K562 (cell line): ENCODE results near the gene NDUFA3. TPM values are rescaled to one million over a fixed set of nuclear protein-coding genes. Genes with fewer than 3 reads are reported as not detected.

Experiments used
- BACH1 ChIP-seq: fragments of 200-800 bp; sonication (Bioruptor generic); IDR thresholded peaks from 2 replicates; pipeline ENCODE4 v1.6.1; 2016; ENCODE audit warnings: missing genetic modification characterization, missing compliant biosample characterization
- GTF2E2 ChIP-seq: fragments of 200-800 bp; sonication (Bioruptor generic); IDR thresholded peaks from 2 replicates; pipeline ENCODE4 v1.6.1; 2016; ENCODE audit warnings: missing genetic modification characterization, missing compliant biosample characterization
- HDAC2 ChIP-seq: fragments of 450-650 bp; IDR thresholded peaks from 2 replicates; pipeline ENCODE4 v1.6.1; 2016; ENCODE audit warnings: mild to moderate bottlenecking
- LARP7 ChIP-seq: fragments of 450-650 bp; IDR thresholded peaks from 2 replicates; pipeline ENCODE4 v1.6.1; 2016
- MYNN ChIP-seq, 2 experiments: sonication (generic); formaldehyde crosslinking in 1 of 2; IDR thresholded peaks; 2 replicates each; pipeline versions ENCODE4 v1.5.0 to v1.6.1; 2016 to 2020; ENCODE audit warnings: antibody characterized with exemption in 1 of 2, missing genetic modification reagents in 1 of 2
- PHF8 ChIP-seq: fragments of 200-600 bp; sonication (generic); IDR thresholded peaks from 2 replicates; pipeline ENCODE4 v1.6.1; 2012; ENCODE audit warnings: mixed run types, mild to moderate bottlenecking, inconsistent platforms, low read length, moderate library complexity, borderline replicate concordance
- POLR3A ChIP-seq: IDR thresholded peaks from 2 replicates; pipeline ENCODE4 v1.6.1; 2011; ENCODE audit warnings: borderline replicate concordance, mild to moderate bottlenecking, moderate library complexity; ENCODE audit not compliant: insufficient read length, insufficient read depth; ENCODE audit errors: extremely low read depth
- SMAD3 ChIP-seq: fragments of 450-650 bp; formaldehyde crosslinking; conservative IDR thresholded peaks from 2 replicates; pipeline ENCODE4 v1.4.0; 2020; ENCODE audit warnings: mild to moderate bottlenecking
- UBTF ChIP-seq, 2 experiments: IDR thresholded peaks; 2 replicates each; pipeline ENCODE4 v1.6.1; 2012; ENCODE audit warnings: improper control_type of control experiment in 2 of 2, low read depth in 2 of 2, low read length in 2 of 2, borderline replicate concordance in 1 of 2
- XRCC5 ChIP-seq: fragments of 200-400 bp; formaldehyde crosslinking; IDR thresholded peaks from 2 replicates; pipeline ENCODE4 v1.6.1; 2017; ENCODE audit warnings: low read depth, mild to moderate bottlenecking, low read length
- ZKSCAN8 ChIP-seq: fragments of 200-800 bp; sonication (Bioruptor generic); IDR thresholded peaks from 2 replicates; pipeline ENCODE4 v1.6.1; 2016; ENCODE audit warnings: missing genetic modification characterization, missing compliant biosample characterization
- ZNF175 ChIP-seq: fragments of 200-800 bp; sonication (Bioruptor generic); IDR thresholded peaks from 2 replicates; pipeline ENCODE4 v1.6.1; 2016; ENCODE audit warnings: low read depth, mild to moderate bottlenecking, missing genetic modification characterization, missing compliant biosample characterization
- ZNF253 ChIP-seq: fragments of 250-450 bp; sonication (Bioruptor Pico); conservative IDR thresholded peaks from 2 replicates; pipeline ENCODE4 v1.6.1; 2021; ENCODE audit warnings: mild to moderate bottlenecking
- ZNF407 ChIP-seq: fragments of 450-650 bp; IDR thresholded peaks from 2 replicates; pipeline ENCODE4 v1.6.1; 2016; ENCODE audit warnings: low read depth
- polyA plus RNA-seq, 8 experiments: library from polyadenylated mRNA; depleted of rRNA in 4 of 8; stranded (reverse) in 5 of 8; unstranded in 3 of 8; fragments of >200 nt; fragmentation: Nextera tagmentation in 2 of 8; fragmentation: Illumina TruSeq in 1 of 8; extraction: Ambion mirVana in 2 of 8; extraction: Trizol in 1 of 8; gene quantifications; 2 replicates each; pipeline versions ENCODE4 v1.2.1 to v1.2.3, GENCODE V29; 2011 to 2014; ENCODE audit warnings: inconsistent platforms in 1 of 8, missing spikeins in 1 of 8
- total RNA-seq, 7 experiments: library from RNA; depleted of rRNA in 6 of 7; stranded (reverse); fragments of >200 nt in 6 of 7; fragmentation: Illumina TruSeq in 2 of 7; extraction: Trizol in 2 of 7; gene quantifications; 2 replicates each; pipeline versions ENCODE4 v1.2.1 to v1.2.3, GENCODE V29; 2011 to 2021; ENCODE audit warnings: low replicate concordance in 1 of 7

The NDUFA3 gene
- total and polyA plus RNA-seq, 9 of the 15 experiments (the other 6 are each of a cell fraction or from before 2014, with no cell fraction given): 39.2 to 279 (median 138) TPM

- TF ChIP-seq ZNF407: no peak; the same call in 1 of the 2 replicates
- TF ChIP-seq PHF8: peak; percentile 92
- no peak for TF ChIP-seq POLR3A
- peak; percentile 86 for TF ChIP-seq ZNF175 (CRISPR knock-in tag)
- TF ChIP-seq GTF2E2: peak; percentile 75; the same call in 1 of the 2 replicates
- no peak for TF ChIP-seq ZNF253 (CRISPR knock-in tag)
- peak; percentile 91 for TF ChIP-seq HDAC2
- no peak for TF ChIP-seq LARP7
- TF ChIP-seq SMAD3 (CRISPR knock-in tag): no peak; the same call in 1 of the 2 replicates
- TF ChIP-seq BACH1 (tag): peak; percentile 77; the same call in 1 of the 2 replicates
- TF ChIP-seq MYNN (IDR thresholded peaks at IDR 0.05): peak; percentile 75; the same call in 1 of the 2 replicates
- TF ChIP-seq MYNN (CRISPR knock-in tag; IDR thresholded peaks at IDR 0.05): no peak
- TF ChIP-seq XRCC5: peak; percentile 83
- TF ChIP-seq UBTF (IDR thresholded peaks at IDR 0.05; ENCODE audit: borderline replicate concordance in 1 of 2, low read depth in 2 of 2, low read length in 2 of 2): no peak
- TF ChIP-seq ZKSCAN8 (CRISPR knock-in tag): no peak; the same call in 1 of the 2 replicates
Measured at GRCh38 chr19:54115109-54116063, 12.7 kb downstream of the NDUFA3 start, which contains the start of the genes PRPF31 and TFPT (continued).
